Endothelial cell of hepatic sinusoid (primary cell): Measurements from ENCODE around the gene BICRA.
"Not testable (repeated sequence)": the region's sequence is repeated elsewhere in the genome, so short reads cannot be mapped to it uniquely, and the experiment has no call there.

Experiments used
- in situ Hi-C: cut with HindIII; loops from 2 replicates; pipeline ENCODE4 v1.10.0; 2017; ENCODE audit warnings: low sequenced_read_pairs

BICRA gene

GRCh38 chr19:47608969-47609905, at the start of gene BICRA:
TSS of gene BICRA (plus strand) at chr19:47609134. CDS start at chr19:47673575, 64,441 bp downstream.
- in situ Hi-C loops: no loop called here

GRCh38 chr19:47560999-47561398, 47.9 kb upstream of the BICRA start:
- in situ Hi-C loops: no loop called here

- in situ Hi-C loops: no loop called here
These were observed 47.4 kb upstream of the BICRA start for GRCh38 chr19:47561440-47562057.

- in situ Hi-C loops: no loop called here
These were observed 44.9 kb upstream of the BICRA start for GRCh38 chr19:47564081-47564480.

- in situ Hi-C loops: no loop called here
These were observed 39.6 kb upstream of the BICRA start for GRCh38 chr19:47569331-47569730.

GRCh38 chr19:47572635-47573034, 36.3 kb upstream of the BICRA start:
- in situ Hi-C loops: no loop called here

- in situ Hi-C loops: no loop called here
These were observed 35.6 kb upstream of the BICRA start, which contains the start of gene ZNF541 for GRCh38 chr19:47573071-47574026. TSS of gene ZNF541 (minus strand) at chr19:47573148. CDS start at chr19:47555856, 17,292 bp downstream.

GRCh38 chr19:47580397-47580796, 28.5 kb upstream of the BICRA start:
- in situ Hi-C loops: no loop called here

- in situ Hi-C loops: no loop called here
These were observed 27.2 kb upstream of the BICRA start for GRCh38 chr19:47581605-47582319.

- in situ Hi-C loops: no loop called here
These were observed 26.5 kb upstream of the BICRA start for GRCh38 chr19:47582320-47582909.

GRCh38 chr19:47583161-47583560, 25.8 kb upstream of the BICRA start:
- in situ Hi-C loops: not testable (repeated sequence)

- in situ Hi-C loops: no loop called here
These were observed 21.6 kb upstream of the BICRA start for GRCh38 chr19:47587295-47587694.

GRCh38 chr19:47589824-47590223, 19.1 kb upstream of the BICRA start:
- in situ Hi-C loops: no loop called here

GRCh38 chr19:47593860-47594259, 15.1 kb upstream of the BICRA start:
- in situ Hi-C loops: no loop called here

- in situ Hi-C loops: no loop called here
These were observed 13.0 kb upstream of the BICRA start for GRCh38 chr19:47595944-47596343.

GRCh38 chr19:47598407-47599349, 10.3 kb upstream of the BICRA start:
- in situ Hi-C loops: no loop called here

- in situ Hi-C loops: not testable (repeated sequence)
These were observed 9.2 kb upstream of the BICRA start for GRCh38 chr19:47599671-47600245.
